NCI-H748 (cell line): ENCODE data around the gene NUTF2.
"Not testable (repeated sequence)": the region's sequence is repeated elsewhere in the genome, so short reads cannot be mapped to it uniquely, and the experiment has no call there.

ENCODE experiments used
- DNase-seq: peaks from one replicate; lab custom pipeline; 2025; ENCODE audit not compliant: unreplicated experiment; lab: John Stamatoyannopoulos, UW

The NUTF2 gene

GRCh38 chr16:67862623-67863583 is 16.2 kb downstream of the NUTF2 start:
- DNase-seq: no peak

GRCh38 chr16:67864044-67864443 is 17.3 kb downstream of the NUTF2 start:
- DNase-seq: not testable (repeated sequence)

GRCh38 chr16:67864594-67864993 is 17.9 kb downstream of the NUTF2 start:
- DNase-seq: no peak

- DNase-seq: peak; percentile 18
Observed at GRCh38 chr16:67865318-67865717, 18.6 kb downstream of the NUTF2 start.

- DNase-seq: no peak
Observed at GRCh38 chr16:67868290-67868689, 21.6 kb downstream of the NUTF2 start.

- no peak for DNase-seq
Observed at GRCh38 chr16:67869653-67870052, 22.9 kb downstream of the NUTF2 start.

GRCh38 chr16:67871256-67871655 is 24.5 kb downstream of the NUTF2 start:
- no peak for DNase-seq

- no peak for DNase-seq
Observed at GRCh38 chr16:67872131-67872630, 25.4 kb downstream of the NUTF2 start.

GRCh38 chr16:67872631-67873434 is 26.1 kb downstream of the NUTF2 start, which contains the start of gene EDC4:
TSS of gene EDC4 (plus strand) at chr16:67873052. CDS start at chr16:67873262, 210 bp downstream.
- DNase-seq: peak; percentile 59

GRCh38 chr16:67873435-67874370 is 27.0 kb downstream of the NUTF2 start:
- peak; percentile 3 for DNase-seq

- DNase-seq: no peak
Observed at GRCh38 chr16:67874372-67874771, 27.6 kb downstream of the NUTF2 start.

- no peak for DNase-seq
Observed at GRCh38 chr16:67877064-67877463, 30.3 kb downstream of the NUTF2 start.

GRCh38 chr16:67878232-67878631 is 31.5 kb downstream of the NUTF2 start:
- no peak for DNase-seq

GRCh38 chr16:67878846-67879245 is 32.1 kb downstream of the NUTF2 start:
- DNase-seq: no peak

- DNase-seq: no peak
Observed at GRCh38 chr16:67879462-67879861, 32.7 kb downstream of the NUTF2 start.

GRCh38 chr16:67879936-67880335 is 33.2 kb downstream of the NUTF2 start:
- no peak for DNase-seq

GRCh38 chr16:67880584-67880983 is 33.9 kb downstream of the NUTF2 start:
- DNase-seq: no peak

- no peak for DNase-seq
Observed at GRCh38 chr16:67881621-67882161, 35.0 kb downstream of the NUTF2 start.

- no peak for DNase-seq
Observed at GRCh38 chr16:67882374-67883145, 35.8 kb downstream of the NUTF2 start.
